ENCODE data around the gene UBP1. TPM values are rescaled to one million over a fixed set of nuclear protein-coding genes. Genes with fewer than 3 reads are reported as not detected.

Gene UBP1
- total RNA-seq: 70.9 and 79.5 TPM in 2 replicates

GRCh38 chr3:33440328-33441224, at the start of gene UBP1:
UBP1 (minus strand) TSS chr3:33440405; CDS start chr3:33439848, 557 bp downstream.
- peak; percentile 100 for DNase-seq (ENCODE audit: low read depth)
- H3K4me3 ChIP-seq (ENCODE audit: low read depth, low read length): peak within 1 kb of the TSS; percentile 95
- no peak for TF ChIP-seq CTCF (IDR thresholded peaks at IDR 0.05; ENCODE audit: insufficient read depth, low read depth, low read length)

- no peak overlapping the region for H3K4me3 ChIP-seq (ENCODE audit: low read depth, low read length)
- no peak for TF ChIP-seq CTCF (IDR thresholded peaks at IDR 0.05; ENCODE audit: insufficient read depth, low read depth, low read length)
- peak; percentile 5 for DNase-seq (ENCODE audit: low read depth)
Measured at GRCh38 chr3:33488683-33489082, 48.5 kb upstream of the UBP1 start.

GRCh38 chr3:33488246-33488645, 48.0 kb upstream of the UBP1 start:
- no peak for DNase-seq (ENCODE audit: low read depth)
- no peak overlapping the region for H3K4me3 ChIP-seq (ENCODE audit: low read depth, low read length)
- no peak for TF ChIP-seq CTCF (IDR thresholded peaks at IDR 0.05; ENCODE audit: insufficient read depth, low read depth, low read length)

GRCh38 chr3:33482111-33482521, 41.9 kb upstream of the UBP1 start:
- H3K4me3 ChIP-seq (ENCODE audit: low read depth, low read length): no peak overlapping the region
- TF ChIP-seq CTCF (IDR thresholded peaks at IDR 0.05; ENCODE audit: insufficient read depth, low read depth, low read length): no peak
- DNase-seq (ENCODE audit: low read depth): peak; percentile 40

- TF ChIP-seq CTCF (IDR thresholded peaks at IDR 0.05; ENCODE audit: insufficient read depth, low read depth, low read length): no peak
Measured at GRCh38 chr3:33474896-33475295, 34.7 kb upstream of the UBP1 start.

GRCh38 chr3:33473813-33474212, 33.6 kb upstream of the UBP1 start:
- no peak overlapping the region for H3K4me3 ChIP-seq (ENCODE audit: low read depth, low read length)
- TF ChIP-seq CTCF (IDR thresholded peaks at IDR 0.05; ENCODE audit: insufficient read depth, low read depth, low read length): no peak

More at GRCh38 chr3:33474896-33475295, 34.7 kb upstream of the UBP1 start:
- H3K4me3 ChIP-seq (ENCODE audit: low read depth, low read length): no peak overlapping the region
- DNase-seq (ENCODE audit: low read depth): no peak

More at GRCh38 chr3:33473813-33474212, 33.6 kb upstream of the UBP1 start:
- DNase-seq (ENCODE audit: low read depth): no peak

Measured in fibroblast of villous mesenchyme (primary cell).